ENCODE data around the gene IL1B.

- no peak for TF ChIP-seq EZH2 (IDR thresholded peaks at IDR 0.05; ENCODE audit: insufficient read depth, poor library complexity, severe bottlenecking)
- TF ChIP-seq EZH2phosphoT487 (IDR thresholded peaks at IDR 0.05; ENCODE audit: insufficient read depth, low read depth), result no peak
These were observed 44.8 kb downstream of the IL1B start for GRCh38 chr2:112791693-112792230.

Measured in GM23248 (cell line).